ENCODE results near the gene HOXB9.

HOXB9 gene

DNA sequence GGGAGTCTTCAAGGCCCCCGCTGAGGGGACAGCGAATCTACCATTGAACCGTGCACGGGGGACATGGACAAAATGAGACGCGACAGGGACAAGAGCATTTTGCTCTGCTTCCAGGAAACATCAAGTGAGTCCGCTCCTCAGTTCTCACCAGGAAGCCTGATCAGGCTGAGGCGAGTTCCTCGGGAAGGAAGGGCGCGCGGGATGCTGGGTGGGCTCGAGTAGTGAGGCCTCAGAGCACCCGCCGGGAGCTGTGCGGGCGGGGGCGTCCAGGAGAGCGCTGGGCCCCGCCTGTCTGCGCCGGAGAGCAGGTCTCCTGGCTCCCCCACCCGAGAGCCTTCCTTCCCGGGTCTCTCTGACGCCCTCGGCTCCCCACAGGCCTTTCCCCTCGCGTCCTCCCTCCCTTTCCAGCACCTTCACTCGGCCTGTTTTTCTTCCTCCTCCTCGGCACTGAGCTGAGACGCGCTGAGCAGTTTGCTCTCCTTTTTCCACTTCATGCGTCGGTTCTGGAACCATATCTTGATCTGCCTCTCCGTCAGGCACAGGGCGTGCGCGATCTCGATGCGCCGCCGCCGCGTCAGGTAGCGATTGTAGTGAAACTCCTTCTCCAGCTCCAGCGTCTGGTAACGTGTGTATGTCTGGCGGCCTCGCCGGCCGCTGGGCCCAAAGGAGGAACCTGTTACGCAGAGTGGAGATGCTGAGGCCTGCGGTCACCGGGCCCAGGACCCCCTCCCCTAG, 30.0 kb downstream of the HOXB9 start:
- DNase-seq (ENCODE audit: low spot score), result peak; percentile 31

DNA sequence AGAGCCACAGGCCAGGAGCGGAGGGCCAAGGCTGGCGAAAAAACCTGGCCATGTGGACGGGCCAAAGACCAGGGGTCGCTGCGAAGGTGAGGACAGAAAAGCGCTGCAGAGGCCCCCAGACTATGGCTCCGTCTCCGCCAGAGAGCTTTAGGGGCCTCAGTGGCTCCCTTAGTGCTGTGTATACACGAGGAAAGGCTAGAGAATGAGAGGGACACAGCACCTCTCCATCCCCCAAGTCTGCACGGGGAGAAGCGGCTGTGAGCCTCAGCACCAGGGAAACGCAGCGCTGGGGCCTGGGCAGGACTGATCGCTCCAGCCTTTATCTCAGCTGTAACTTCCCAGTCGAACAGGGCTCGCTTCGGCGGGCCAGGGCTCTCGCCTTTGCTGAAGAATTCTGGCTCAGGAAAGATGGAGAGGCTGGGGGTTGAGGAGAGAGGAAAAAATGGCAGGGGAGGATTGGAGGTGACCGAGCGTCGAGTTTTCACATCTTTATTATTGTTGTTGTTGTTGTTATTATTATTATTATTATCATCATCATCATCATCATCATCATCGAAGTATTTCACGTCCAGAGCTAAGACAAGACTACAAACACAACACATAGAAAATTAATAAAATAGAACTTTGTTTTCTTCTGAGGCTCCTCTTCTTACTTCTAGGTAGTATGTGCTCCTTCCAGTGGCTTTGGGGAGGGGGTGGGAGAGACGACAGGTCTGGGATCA, 30.7 kb downstream of the HOXB9 start:
- no peak for DNase-seq (ENCODE audit: low spot score)

DNA sequence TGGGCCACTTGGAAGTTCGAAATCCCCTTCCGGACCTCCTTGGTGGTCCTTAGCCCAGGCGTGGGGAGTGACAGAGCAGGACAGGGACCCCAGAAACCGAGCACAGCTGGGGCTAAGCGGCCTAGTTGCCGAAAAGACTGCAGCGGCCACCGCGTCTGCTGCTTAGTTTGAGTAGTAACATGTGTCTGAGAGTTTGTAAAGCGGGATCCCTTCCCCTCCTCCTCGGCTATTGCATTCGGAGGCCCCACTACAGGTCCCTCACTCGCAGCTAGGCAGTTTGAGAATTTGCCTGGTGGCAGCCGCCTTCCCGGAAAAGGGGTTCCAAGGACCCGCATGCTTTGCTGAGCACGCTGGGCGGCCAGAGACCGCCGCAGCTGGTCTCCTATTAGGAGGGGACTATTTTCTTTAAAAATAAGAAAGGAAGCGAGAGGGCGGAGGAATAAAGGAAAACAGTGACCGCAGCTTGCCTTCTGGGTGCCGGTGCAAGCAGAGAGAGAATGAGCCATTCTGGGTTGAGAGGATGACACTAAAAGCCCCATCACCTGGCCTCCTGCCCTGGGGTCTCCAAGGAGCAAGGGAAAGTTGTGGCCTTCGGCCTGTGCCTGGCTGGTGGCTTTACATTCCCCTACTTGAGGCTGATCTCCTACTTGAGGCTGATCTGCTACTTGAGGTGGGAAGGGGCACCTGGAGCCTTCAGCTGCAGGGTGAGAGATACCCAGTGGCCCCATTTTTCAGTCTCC, 31.4 kb downstream of the HOXB9 start:
- no peak for DNase-seq (ENCODE audit: low spot score)

DNA sequence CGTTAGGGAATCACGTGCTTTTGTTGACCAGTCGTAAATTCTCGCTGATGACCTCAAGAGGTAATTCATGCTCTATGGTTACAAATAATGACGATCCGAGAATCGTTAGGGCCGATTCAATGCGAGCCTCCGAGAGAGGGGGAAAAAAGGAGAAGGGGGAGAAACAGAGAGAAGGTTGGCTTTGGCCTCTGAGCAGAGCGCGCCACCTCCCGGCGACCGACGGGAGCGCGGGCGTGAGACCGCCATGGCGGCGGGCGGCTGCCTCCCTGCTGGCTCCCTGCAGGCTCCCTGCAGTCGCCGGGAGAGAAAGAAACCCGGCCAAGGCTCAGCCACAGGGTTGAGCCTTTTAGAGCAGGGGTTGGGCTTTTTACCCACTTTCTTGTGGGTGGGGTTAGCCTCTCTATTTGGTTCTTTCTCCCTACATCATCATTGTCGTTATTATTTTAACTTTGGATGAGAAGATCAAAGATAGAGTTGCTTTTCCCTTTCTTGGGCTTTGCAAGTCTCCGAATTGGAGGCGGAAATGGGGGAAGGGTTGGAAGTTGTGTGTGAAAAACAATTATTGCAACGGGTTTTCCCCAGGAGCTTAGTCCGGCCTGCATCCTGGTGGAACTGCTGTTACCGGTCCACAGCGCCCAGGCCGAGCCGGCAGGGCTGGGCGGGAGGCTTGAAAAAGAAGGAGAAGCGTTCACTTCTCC, 32.2 kb downstream of the HOXB9 start:
- DNase-seq (ENCODE audit: low spot score), result peak; percentile 80

DNA sequence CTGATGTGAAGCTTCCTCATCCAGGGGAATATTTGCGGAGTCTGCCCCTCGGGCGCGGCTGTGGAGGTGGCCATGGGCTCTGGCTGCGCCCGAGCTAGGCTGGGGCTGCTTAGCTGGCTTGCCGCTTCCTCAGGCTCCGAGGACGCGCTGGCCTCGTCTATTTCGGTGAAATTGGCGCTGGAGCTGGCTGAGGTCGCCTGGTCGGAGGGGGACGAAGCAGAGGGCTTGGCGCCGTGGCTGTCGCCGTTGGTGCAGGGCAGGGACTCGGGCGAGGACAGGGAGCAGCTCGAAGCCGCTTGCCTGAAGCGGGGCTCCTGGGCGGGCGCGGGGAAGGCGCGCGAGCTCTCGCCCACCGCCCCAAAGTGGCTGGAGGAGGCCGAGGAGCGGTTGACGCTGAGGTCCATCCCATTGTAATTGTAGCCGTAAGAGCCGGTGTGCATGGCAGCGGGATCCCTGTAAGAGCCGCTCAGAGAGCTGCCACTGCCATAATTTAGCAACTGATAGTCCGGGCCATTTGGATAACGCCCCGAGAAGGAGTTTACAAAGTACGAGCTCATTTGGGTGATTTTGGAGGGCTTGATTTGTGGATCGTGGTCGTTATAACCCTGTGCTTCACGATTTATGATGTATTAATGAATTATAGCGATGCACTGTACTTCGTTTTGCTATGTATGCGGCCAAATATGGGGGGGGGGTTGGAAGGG, 32.9 kb downstream of the HOXB9 start, which contains the start of gene HOXB5:
Gene HOXB5, minus strand, starts transcription at position 654 of the 704 bp plus-strand sequence. Its CDS starts 97 bp downstream, at position 557.
- DNase-seq (ENCODE audit: low spot score), result no peak

DNA sequence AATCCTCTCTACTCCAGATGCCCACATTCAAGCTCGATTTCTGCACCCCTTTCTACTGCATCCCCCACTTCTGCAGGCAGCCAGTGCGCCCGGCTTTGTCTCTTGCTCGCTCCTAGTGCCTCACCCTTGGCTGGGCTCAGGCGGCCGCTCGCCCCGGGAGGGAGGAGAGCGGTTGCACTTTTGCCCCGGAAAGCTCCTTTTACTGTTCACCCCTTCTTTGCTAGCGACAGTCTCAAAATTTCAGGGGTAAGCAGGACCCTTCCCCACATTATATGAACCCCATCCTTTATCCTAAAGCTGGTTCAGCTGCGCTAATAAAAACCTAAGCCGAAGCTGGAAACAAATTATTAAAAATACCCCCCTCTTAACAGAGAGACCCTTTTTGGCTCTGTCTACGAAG, 33.6 kb downstream of the HOXB9 start:
- no peak for DNase-seq (ENCODE audit: low spot score)

DNA sequence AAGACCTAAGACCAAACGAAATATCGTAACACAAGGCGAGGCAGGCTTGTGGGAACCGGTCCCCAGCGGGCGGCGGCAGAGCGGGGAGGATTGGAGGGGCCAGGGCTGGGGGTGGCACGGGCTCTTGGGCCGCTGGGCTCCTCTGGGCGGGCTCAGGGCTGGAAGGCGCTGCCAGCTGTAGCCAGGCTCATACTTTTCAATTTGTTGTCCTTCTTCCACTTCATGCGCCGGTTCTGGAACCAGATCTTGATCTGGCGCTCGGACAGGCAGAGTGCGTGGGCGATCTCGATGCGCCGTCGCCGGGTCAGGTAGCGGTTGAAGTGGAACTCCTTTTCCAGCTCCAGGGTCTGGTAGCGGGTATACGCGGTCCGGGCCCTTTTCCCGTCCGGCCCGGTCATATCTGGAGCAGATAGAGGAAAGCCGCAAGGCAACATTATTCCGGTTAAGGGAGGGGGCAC, 34.1 kb downstream of the HOXB9 start:
- no peak for DNase-seq (ENCODE audit: low spot score)

DNA sequence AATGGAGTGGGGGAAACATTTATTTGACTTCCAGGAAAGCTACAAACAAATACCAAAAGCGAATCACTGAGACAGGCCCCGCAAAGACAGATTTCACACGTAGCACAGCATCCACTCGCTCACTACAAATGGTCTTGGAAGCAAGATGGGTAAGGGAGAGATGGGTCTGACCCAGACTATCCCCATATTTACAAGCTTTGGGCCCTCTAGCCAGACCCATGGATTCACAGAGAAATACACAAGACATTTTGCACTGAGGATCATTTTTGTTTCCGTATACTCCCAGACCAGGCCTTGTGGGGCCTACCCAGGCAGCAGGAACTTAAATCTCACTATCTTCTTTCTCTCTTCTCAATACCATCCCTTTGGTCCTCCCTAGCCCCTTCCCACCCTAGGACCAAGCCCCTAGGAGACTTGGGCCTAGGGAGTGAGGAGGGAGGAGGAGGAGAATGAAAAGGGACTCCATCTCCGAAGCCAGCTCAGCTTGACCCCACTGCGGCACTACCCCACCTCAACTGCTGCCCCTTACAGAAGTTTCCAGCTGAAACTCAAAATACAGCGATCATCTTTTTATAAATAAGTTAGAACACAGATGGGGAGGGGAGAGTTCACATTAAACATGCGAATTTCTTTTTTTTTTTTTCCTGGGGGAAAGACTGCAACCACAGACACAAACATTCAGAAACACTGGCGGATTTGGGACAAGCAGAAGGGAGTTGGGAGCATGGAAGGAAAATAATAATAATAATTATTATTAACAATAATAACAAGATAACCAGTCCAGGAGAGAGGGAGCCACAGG, 34.7 kb downstream of the HOXB9 start:
- DNase-seq (ENCODE audit: low spot score), result no peak

DNA sequence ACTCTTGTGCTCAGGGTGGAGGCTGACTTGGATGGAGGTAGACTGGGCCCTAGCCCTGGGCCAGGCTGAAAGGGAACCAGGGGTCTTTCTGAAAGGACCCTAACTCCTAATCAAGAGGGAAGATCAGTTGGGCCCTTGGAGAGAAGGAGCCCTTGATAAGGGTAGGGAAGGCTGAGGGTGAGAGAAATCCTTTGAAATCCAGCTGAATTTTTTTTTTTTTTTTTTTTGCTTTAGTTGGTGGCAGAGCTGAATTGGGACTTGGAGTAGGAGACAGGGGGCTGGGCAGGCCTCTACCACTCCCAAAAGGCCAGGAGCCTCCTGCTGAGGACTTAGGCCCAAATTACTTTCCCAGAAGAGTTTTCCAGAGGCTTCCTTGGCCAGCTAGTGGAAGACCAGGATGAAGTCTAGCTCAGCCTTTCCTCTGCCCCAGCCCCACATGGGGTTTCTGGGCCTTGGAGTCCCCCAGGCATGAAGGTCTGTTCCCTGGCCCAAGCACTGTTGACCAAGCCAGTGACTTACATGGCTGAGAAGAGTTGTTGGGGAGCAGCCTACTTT, 35.5 kb downstream of the HOXB9 start:
- DNase-seq (ENCODE audit: low spot score), result no peak

DNA sequence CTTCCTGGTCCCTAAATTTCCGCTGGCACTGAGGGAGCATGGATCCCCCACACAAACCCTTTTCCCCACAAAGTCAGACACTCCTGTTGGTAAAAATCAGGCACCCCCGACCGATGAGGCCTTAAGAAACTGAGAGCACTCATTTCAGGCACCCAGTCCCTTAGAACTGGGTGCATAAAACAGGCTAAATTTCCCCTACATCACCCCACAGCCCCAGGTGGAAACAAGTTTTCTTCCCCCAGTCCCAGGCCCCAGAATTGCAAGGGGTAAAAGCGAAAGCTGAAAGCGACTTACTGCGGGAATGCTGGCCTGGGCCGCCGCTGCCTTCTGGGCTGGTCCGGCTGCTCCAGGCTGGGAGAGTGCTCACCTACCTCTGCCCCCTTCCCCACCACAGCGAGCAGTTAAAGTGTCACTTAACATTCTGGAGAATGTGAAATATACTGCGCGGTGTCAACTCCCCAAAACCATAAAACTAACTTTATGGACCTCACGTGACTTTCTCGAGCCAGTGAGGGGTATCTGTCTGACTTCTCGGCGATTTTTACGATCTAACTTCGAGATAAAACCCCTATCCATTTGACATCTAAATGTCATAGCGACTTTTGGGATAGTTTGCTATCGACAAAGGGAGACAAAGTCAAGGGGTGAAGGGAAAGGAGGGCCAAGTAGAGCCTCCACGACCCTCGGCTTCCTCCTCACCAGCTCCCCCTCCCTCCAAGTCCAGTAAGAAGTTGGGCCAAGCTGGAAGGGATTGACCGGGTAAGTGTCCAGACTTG, 36.1 kb downstream of the HOXB9 start, which contains the start of gene HOXB3:
Gene HOXB3, minus strand, starts transcription at position 411 of the 776 bp plus-strand sequence. CDS start 37,767 bp downstream, outside the sequence.
- no peak for DNase-seq (ENCODE audit: low spot score)

DNA sequence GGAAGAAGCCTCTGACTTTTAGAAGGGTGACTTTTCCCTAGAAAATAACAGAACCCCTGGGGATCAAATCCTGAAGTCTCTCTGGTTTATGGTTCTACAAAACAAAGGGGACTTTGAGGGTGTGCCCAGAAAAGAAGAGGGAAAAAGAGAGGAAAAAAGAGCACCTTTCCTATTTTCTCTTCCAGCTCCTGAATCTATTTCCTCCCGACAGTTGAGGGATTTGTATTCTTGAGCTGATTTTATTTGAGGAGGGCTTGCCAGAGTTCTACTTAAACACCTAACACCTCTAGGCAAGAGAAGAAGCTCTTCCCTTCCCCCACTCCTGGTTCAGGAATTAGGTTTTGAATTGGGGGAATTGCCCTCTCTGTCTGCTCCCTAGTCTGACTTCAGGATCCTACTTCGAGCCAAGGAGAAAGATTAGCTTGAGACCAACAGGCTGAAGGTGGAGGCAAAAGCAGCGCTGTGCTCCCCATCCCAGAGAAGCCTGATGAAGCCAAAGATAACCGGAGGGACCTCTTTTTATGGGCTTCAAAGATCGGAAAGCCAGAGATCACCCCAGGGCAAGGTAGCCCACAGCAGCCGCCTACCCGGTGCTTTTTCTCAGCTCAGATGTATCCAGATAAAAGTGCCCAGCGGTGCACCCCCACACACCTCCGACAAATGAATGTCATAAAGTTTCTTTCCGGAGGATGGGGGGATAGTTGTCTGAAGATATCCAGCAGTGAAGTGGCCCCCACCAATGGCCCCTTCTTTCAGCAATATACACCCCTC, 36.9 kb downstream of the HOXB9 start:
- DNase-seq (ENCODE audit: low spot score), result no peak

DNA sequence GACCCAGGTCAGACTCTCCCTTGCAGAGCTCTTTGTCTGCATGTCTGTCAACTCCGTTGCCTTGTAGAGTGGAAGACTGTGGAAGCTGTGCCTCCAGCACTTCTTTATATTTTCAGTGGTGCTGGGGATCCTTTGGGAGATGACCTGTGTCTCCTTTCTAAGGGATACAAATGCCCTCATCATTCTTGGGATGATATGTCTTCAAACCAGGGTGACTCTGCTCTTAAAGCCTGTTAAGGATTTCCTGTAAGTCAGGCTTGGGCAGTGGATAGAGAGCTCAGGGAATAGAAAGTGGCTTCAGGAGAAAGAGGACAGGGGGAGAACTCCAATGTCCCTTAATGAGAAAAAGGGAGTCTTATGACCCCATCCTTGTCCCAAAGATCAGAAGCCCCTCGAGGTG, 37.6 kb downstream of the HOXB9 start:
- DNase-seq (ENCODE audit: low spot score), result no peak

DNA sequence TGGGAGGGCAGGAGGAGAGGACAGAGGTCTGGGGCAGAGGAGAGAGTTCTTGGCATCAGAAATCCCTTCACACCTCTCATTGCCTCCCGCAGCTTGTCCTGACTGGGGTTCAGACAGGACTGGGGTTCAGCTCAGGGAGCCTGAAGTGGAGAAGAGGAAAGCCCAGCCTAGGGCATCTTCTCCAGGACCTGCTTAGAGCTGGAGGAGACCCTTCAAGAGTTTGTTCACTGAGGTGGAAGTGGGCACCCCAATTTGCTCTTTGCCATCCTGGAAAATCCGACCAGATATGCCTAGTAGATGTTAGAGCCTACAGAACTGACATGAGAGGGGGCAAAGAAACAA, 38.1 kb downstream of the HOXB9 start:
- DNase-seq (ENCODE audit: low spot score), result no peak

DNA sequence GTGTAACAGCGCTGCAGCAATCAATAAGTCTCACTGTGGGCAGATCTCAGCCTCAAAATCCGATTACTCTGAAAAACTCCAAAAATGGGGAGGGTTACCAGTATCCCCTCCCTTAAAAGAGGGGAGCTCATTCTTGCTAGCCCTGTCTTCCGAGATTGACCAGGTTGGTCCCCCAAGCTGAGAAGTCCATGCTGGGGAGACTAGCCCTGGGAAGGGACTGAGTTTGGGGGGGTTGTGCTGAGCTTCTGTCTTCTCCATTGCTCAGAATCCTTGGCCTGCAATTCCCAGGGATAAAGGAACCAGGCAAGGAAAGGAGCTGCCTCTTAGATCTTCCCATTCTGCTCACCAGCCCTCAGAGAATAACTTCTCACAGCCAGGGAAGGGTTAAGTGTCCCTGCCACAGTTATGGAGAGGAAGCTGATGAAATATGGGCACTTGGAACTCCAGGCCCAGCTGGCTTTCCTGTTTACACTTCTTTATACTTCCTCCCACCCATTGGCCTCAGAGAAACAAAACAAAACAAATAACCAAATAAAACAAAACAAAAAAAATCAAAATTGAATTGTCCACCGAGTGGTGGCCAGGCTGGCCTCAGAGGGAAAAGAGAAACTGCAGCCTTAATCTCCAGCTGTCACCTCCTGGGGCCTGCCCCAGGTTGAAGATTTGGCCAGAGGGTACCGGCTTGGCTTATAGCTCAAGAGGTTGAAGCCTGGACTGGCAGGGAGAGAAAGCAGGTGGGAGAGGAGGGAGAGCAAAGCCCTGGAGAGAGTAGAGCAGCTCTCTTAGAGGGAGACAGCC, 38.7 kb downstream of the HOXB9 start:
- DNase-seq (ENCODE audit: low spot score), result no peak

DNA sequence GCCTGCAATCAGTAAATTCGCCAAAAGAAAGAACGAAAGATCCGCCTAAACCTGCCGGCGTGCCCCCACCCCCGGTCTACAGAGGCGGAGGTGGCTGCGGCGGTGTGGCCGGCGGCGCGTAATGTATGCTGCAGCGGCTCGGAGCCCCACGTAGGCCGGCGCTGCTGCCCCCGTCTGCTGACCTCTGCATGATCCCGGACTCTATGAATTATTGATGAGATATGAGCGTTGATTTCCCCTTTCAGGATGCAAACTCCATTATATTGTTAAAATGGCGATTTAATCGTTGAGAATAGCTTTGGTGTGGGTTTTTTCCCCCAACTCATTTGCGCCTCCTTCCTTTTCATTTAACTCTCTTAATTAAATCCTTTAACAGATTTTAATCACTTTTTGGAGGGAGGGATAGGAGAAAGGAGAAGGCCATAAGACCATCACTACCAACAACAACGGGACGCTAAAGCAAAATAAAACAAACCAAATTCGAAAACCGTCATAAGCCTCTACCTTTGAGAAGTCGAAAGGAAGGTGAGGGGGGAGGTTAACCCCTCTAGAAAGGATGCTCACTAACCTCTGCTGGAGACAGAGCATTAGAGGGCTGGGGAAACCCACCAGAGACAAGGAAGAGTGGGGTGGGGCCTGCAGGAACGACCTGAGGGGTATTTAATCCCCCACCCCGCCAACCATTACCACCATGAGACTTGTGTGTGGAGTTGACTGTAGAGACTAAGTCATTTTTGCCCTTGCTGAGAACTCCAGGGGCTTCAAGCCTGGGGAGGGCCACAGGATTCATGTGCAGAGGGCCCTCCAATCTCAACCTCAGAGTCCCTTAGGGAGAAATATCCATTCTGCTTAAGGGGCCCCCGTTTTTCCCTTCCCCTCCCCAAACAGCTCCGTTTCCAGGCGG, 39.6 kb downstream of the HOXB9 start:
- no peak for DNase-seq (ENCODE audit: low spot score)

DNA sequence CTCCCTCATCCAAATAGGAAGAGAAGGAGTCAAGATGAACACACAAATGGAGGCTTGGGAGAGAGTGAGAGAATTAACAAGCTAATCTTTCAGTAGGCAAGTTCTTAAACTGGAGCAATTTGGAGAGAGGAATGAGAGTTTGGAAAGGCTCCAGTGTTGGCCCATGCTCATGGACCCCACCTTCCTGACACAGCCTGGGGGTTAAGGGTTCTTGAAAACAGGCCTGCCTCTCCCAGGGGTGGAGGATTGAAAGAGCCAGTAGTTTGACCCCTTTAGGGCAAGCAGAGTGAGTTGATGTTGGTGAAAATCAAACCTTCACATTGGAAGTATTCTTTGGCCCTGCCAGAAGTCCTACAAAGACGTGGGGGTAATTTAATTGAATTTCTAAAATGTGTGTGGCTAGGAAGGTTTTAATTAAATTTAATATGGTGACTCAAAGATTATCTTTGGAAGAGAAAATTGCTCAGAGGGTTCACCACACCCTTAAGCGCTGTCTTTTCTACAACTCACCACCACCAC, 41.9 kb downstream of the HOXB9 start:
- DNase-seq (ENCODE audit: low spot score), result no peak
